Pancreas (tissue), 10 donors: ENCODE data around the gene ZFYVE1. TPM values are rescaled to one million over a fixed set of nuclear protein-coding genes. Genes with fewer than 3 reads are reported as not detected.
"Not testable (repeated sequence)": the region's sequence is repeated elsewhere in the genome, so short reads cannot be mapped to it uniquely, and the experiment has no call there.

Experiments used
- ATAC-seq, 4 donors: fragments of 200-7000 bp; cut with Tn5 transposase; one replicate each; pipeline versions ENCODE4 v1.8.0 to v1.9.1; 2020; ENCODE audit warnings: mild to moderate bottlenecking in 4 of 4, moderate library complexity in 4 of 4
- DNase-seq, 6 donors: peaks; one replicate each; pipeline ENCODE4 v3.0.0-alpha.2; 2020
- FAIRE-seq: peaks from 2 replicates; lab custom pipeline; 2012; peaks lifted over from hg19 to GRCh38; lab: Jason Lieb, UNC
- H3K27ac ChIP-seq, 4 donors: fragments of 200-600 bp; sonication (generic); 1 replicate in 3 of 4; 2 replicates in 1 of 4; pipeline versions ENCODE4 v1.5.0 to v1.8.0; 2020
- H3K27me3 ChIP-seq, 4 donors: fragments of 200-600 bp; one replicate each; pipeline ENCODE4 v1.8.0; 2021
- H3K36me3 ChIP-seq, 3 donors: fragments of 200-600 bp; sonication (generic) in 1 of 3; one replicate each; pipeline versions ENCODE4 v1.5.0 to v1.8.0; 2020 to 2021
- H3K4me1 ChIP-seq, 3 donors: fragments of 200-600 bp; one replicate each; pipeline ENCODE4 v1.8.0; 2021
- H3K4me3 ChIP-seq, 4 donors: fragments of 200-600 bp; sonication (generic) in 2 of 4; one replicate each; pipeline versions ENCODE4 v1.5.0 to v1.8.0; 2020 to 2021
- H3K9me3 ChIP-seq, 4 donors: fragments of 200-600 bp; one replicate each; pipeline ENCODE4 v1.8.0; 2021
- WGBS, 2 donors: extraction: QIAGEN DNeasy Blood & Tissue Kit; methylation state at CpG; one replicate each; pipeline ENCODE4 v1.1.7; 2013; 5-methylcytosine and 5-hydroxymethylcytosine counted together
- intact Hi-C, 3 donors: fragments of 100-400 bp; cut with DNase I; formaldehyde crosslinking; loops; one replicate each; pipeline versions ENCODE4 v1.11.1 to v1.14.2; 2022
- polyA plus RNA-seq, 2 donors: library from polyadenylated mRNA; stranded (reverse); fragments of 200-250 nt; gene quantifications; one replicate each; pipeline ENCODE4 v1.2.3, GENCODE V29; 2013
- total RNA-seq, 6 donors: library from RNA; stranded (reverse); fragmentation: NEBNext Ultra II Directional in 4 of 6; extraction: Animal tissue kit (Norgen Biotek cat#: 25700) in 4 of 6; gene quantifications; one replicate each; pipeline versions ENCODE4 v1.2.1 to v1.2.4, GENCODE V29; 2021 to 2023
- TF ChIP-seq, protein P1 (sequence below), 4 donors: fragments of 200-600 bp; sonication (generic) in 3 of 4; IDR thresholded peaks; one replicate each; pipeline versions ENCODE4 v1.5.0 to v1.8.0; 2021; ENCODE audit warnings: antibody characterized with exemption in 4 of 4
- donor health status: healthy with polysubstance abuse.
- donor health status: DM: no; HTN: no; CAD: no; lungs with moderate emphysema.
- donor health status: DM: no; HTN: no; CAD: no.
- donor health status: control.
- donor health status: control.
- donor health status: Bipolar disorder and iron deficiency.
- donor health status: DM: yes; HTN: yes; CAD: no.
- donor health status: DM: no; HTN: no; CAD: no.
- donor health status: DM: no; HTN: no; CAD: no.
- donor health status: DM: yes; HTN: yes; CAD: no.

ZFYVE1 gene
- total and polyA plus RNA-seq, 8 donors, result 3.1 to 13.8 (median 6.7) TPM

DNA sequence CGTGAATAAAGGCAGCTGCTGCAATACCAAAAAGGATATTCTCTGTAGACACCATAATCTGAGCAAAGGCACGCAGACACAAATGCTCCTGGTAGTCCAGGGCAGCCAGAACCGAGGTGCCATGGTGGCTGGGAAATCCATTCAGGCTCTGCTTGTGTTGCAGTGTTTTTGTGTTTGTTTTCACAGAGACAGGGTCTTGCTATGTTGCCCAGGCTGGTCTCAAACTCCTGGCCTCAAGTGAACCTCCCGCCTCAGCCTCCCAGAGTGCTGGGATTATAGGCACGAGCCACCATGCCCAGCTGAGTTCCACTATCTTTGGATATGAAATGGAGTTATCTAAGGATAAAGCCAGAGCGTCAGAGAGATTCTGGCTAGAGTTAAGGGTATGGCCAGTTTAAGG lies 60.9 kb downstream of the ZFYVE1 start:
- DNase-seq (no peak), ATAC-seq (no peak), FAIRE-seq (no peak)
- no peak overlapping the region for H3K4me3 ChIP-seq
- H3K27me3 ChIP-seq, result no peaks in the 10 kb centered on the region
- intact Hi-C loops, result no loop called here
- TF ChIP-seq, protein P1, sequence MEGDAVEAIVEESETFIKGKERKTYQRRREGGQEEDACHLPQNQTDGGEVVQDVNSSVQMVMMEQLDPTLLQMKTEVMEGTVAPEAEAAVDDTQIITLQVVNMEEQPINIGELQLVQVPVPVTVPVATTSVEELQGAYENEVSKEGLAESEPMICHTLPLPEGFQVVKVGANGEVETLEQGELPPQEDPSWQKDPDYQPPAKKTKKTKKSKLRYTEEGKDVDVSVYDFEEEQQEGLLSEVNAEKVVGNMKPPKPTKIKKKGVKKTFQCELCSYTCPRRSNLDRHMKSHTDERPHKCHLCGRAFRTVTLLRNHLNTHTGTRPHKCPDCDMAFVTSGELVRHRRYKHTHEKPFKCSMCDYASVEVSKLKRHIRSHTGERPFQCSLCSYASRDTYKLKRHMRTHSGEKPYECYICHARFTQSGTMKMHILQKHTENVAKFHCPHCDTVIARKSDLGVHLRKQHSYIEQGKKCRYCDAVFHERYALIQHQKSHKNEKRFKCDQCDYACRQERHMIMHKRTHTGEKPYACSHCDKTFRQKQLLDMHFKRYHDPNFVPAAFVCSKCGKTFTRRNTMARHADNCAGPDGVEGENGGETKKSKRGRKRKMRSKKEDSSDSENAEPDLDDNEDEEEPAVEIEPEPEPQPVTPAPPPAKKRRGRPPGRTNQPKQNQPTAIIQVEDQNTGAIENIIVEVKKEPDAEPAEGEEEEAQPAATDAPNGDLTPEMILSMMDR (IDR thresholded peaks at IDR 0.05), result no peak
- WGBS, 2 donors, result 78% methylated on average over 6 of the region's 6 CpGs
- H3K36me3 ChIP-seq, result peaks cover 0 to 13% (median 0%) of the 10 kb centered on the region in 3 donors
- H3K4me1 ChIP-seq, result no peaks in the 10 kb centered on the region
- H3K9me3 ChIP-seq, result no peaks in the 10 kb centered on the region
- no peak overlapping the region for H3K27ac ChIP-seq

DNA sequence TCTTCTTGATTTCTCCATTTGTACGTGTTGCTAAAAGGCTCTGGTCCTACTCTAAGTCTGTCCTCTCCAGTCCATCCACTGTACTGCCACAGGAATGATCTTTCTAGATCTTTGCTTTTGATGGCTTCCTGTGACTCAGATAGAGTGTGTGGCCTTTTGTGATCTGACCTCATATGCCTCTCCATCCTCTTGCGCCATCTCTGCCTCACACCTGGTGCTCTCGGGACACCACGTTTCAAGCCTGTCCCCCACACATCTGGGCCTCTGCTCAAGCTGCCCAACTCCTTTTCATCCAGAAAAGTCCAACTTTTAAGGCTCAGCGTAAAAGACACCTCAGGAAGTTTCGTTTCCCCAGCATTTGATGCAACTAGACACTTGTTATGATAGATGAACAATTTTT lies 61.7 kb downstream of the ZFYVE1 start:
- Histone ChIP-seq H3K4me3 (no peak overlapping the region), H3K9me3 (no peaks in the 10 kb centered on the region), H3K4me1 (no peaks in the 10 kb centered on the region), H3K27me3 (no peaks in the 10 kb centered on the region), H3K36me3 (peaks cover 0 to 6% (median 0%) of the 10 kb centered on the region in 3 donors), H3K27ac (no peak overlapping the region)
- intact Hi-C loops, result no loop called here
- TF ChIP-seq, protein P1 (IDR thresholded peaks at IDR 0.05), result no peak
- FAIRE-seq (no peak), ATAC-seq (no peak), DNase-seq (no peak)
- WGBS, 2 donors, result 83 to 84% methylated on average over 6 of the region's 6 CpGs

DNA sequence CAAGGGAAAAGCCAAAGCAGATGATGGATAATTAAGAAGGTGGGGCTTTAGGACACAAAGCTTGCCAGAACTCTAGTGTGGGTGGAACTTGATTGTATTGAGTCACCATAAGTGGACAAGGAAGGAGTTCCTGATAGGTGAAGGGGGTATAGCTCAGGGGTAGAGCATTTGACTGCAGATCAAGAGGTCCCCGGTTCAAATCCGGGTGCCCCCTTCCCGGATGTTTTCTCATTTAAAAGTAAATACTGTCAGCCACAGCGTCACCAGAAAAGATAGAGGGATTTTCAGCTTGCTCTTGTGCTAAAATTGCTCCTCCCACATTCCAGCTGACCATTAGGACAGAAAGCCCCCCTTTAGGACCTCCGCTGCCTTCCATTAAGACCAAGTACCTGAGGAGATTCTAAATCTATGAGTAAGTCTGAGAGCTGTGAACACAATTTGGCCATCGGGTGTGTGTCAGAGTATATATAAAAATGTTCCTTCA lies 64.0 kb downstream of the ZFYVE1 start:
- FAIRE-seq (no peak), ATAC-seq (peak in 3 of 4 donors; percentile 26 to 55 (median 50)), DNase-seq (peak in 1 of 6 donors; percentile 48)
- intact Hi-C loops, result no loop called here
- Histone ChIP-seq H3K36me3 (peaks cover 0 to 11% (median 0%) of the 10 kb centered on the region in 3 donors), H3K27ac (no peak overlapping the region), H3K27me3 (no peaks in the 10 kb centered on the region), H3K4me1 (no peaks in the 10 kb centered on the region), H3K9me3 (no peaks in the 10 kb centered on the region), H3K4me3 (no peak overlapping the region)
- 50 to 52% methylated on average over 6 of the region's 6 CpGs for WGBS, 2 donors
- TF ChIP-seq, protein P1 (IDR thresholded peaks at IDR 0.05), result no peak

DNA sequence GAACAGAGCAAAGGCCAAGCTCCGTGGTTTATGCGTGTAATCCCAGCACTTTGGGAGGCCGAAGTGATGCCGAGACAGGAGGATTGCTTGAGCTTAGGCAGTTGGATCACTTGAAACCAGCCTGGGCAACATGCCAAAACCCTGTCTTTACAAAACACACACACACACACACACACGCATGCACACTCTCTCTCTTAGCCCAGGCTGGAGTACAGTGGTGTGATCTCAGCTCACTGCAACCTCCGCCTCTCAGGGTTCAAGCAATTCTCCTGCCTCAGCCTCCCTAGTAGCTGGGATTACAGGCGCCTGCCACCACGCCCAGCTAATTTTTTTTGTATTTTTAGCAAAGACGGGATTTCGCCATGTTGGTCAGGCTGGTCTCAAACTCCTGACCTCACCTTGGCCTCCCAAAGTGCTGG lies 64.6 kb downstream of the ZFYVE1 start:
- H3K4me1 ChIP-seq, intact Hi-C loops, H3K9me3 ChIP-seq, FAIRE-seq, H3K27ac ChIP-seq, H3K27me3 ChIP-seq, H3K4me3 ChIP-seq: not testable (repeated sequence)
- ATAC-seq (peak; percentile 9 to 28 (median 16)), DNase-seq (peak in 2 of 6 donors; percentile 30 to 39)
- WGBS, 2 donors, result 81 to 82% methylated on average over 10 of the region's 10 CpGs
- peaks cover 0 to 16% (median 0%) of the 10 kb centered on the region in 3 donors for H3K36me3 ChIP-seq

DNA sequence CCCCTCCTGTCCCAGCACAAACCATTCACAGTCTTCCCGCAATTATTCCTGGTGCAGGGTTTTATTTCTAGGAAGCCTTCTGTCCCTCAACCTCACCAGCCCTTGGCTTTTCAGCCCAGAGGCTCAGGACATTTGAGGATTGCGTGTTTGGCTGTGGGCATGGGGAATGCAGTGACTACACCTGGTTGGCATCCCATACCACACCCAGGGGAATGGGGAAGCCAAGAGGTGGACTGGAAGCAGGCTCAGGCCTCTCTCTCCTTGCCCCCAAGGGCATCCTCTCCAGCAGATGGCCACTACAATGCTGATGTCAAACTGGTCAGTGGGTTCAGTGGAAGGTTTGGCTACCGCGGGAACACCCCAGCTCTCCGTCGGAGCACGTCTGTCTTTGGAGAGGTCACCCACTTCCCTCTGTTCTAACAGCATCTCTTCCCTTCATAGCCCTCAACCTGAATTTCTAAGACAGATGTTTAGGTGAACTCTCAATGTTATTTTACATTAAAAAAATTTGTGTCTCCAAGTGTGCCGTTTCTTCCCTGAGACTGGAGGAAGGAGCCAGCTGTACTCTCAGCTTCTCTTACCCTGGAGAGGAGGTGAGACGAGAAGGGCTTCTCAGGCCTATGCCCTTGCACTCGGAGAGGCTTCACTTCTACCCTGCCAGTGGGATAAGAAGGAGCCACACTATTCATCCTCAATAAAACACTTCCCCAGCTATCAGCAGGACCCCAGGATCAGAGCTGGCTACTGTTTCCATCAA lies 65.1 kb downstream of the ZFYVE1 start:
- peak in 1 of 4 donors; percentile 51 for ATAC-seq
- intact Hi-C loops, result no loop called here
- no peak overlapping the region for H3K27ac ChIP-seq

DNA sequence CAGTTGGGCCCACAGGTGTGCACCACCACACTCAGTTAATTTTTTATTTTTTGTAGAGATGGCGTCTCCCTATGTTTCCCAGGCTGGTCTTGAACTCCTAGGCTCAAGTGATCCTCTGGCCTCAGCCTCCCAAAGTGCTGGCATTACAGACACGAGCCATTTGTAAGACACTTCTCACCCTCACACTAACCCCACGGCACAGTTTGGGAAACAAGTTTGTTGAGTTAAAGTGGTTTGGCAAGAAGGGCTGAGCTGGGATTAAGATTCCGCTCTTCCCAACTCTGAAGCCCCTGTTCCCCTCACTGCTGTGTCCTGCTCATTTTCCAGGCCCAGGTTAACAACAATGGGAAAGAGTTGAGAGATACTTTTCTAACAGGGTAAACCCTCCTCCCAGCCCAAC lies 65.9 kb downstream of the ZFYVE1 start:
- H3K4me3 ChIP-seq, H3K9me3 ChIP-seq, FAIRE-seq, H3K27me3 ChIP-seq, ATAC-seq, intact Hi-C loops, H3K4me1 ChIP-seq, DNase-seq, H3K27ac ChIP-seq: not testable (repeated sequence)
- peaks cover 0 to 23% (median 4%) of the 10 kb centered on the region in 3 donors for H3K36me3 ChIP-seq
- WGBS, 2 donors, result 95 to 96% methylated on average over 4 of the region's 4 CpGs

More for the DNA sequence above, 65.1 kb downstream of the ZFYVE1 start:
- no peak overlapping the region for H3K4me3 ChIP-seq
- no peaks in the 10 kb centered on the region for H3K4me1 ChIP-seq
- TF ChIP-seq, protein P1 (IDR thresholded peaks at IDR 0.05), result no peak
- FAIRE-seq, result no peak
- 85 to 88% methylated on average over 10 of the region's 10 CpGs for WGBS, 2 donors
- H3K27me3 ChIP-seq, result no peaks in the 10 kb centered on the region
- H3K9me3 ChIP-seq, result no peaks in the 10 kb centered on the region
- DNase-seq, result no peak
- peaks cover 0 to 19% (median 0%) of the 10 kb centered on the region in 3 donors for H3K36me3 ChIP-seq
